ENCODE measurements around the gene TOGARAM1.

The TOGARAM1 gene

DNA sequence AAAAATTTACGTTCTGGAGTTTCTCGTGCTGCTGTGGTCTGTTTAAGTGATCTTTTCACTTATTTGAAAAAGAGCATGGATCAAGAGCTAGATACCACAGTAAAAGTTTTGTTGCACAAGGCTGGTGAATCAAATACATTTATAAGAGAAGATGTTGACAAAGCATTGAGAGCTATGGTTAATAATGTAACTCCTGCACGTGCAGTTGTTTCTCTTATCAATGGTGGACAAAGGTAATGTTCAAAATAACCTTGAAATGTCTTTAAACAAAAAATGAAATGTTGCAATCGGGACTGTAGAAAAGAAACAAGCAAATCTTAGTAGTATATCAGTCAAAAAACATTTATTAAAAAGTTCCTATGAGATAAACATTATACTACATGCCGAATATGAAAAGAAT, 82.6 kb downstream of the TOGARAM1 start:
- TF ChIP-seq, protein P1, sequence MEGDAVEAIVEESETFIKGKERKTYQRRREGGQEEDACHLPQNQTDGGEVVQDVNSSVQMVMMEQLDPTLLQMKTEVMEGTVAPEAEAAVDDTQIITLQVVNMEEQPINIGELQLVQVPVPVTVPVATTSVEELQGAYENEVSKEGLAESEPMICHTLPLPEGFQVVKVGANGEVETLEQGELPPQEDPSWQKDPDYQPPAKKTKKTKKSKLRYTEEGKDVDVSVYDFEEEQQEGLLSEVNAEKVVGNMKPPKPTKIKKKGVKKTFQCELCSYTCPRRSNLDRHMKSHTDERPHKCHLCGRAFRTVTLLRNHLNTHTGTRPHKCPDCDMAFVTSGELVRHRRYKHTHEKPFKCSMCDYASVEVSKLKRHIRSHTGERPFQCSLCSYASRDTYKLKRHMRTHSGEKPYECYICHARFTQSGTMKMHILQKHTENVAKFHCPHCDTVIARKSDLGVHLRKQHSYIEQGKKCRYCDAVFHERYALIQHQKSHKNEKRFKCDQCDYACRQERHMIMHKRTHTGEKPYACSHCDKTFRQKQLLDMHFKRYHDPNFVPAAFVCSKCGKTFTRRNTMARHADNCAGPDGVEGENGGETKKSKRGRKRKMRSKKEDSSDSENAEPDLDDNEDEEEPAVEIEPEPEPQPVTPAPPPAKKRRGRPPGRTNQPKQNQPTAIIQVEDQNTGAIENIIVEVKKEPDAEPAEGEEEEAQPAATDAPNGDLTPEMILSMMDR (IDR thresholded peaks at IDR 0.05; ENCODE audit: extremely low read depth, insufficient read depth, missing control alignments): no peak
- no peak for DNase-seq (ENCODE audit: low spot score)
- in situ Hi-C loops (cut with MboI; ENCODE audit: low pct_unique_long_range_greater_than_20kb, low sequenced_read_pairs, unreplicated experiment): no loop called here

GRCh38 chr14:45048385-45048784, 86.4 kb downstream of the TOGARAM1 start:
- in situ Hi-C loops (cut with MboI; ENCODE audit: low pct_unique_long_range_greater_than_20kb, low sequenced_read_pairs, unreplicated experiment): no loop called here
- no peak for DNase-seq (ENCODE audit: low spot score)
- TF ChIP-seq, protein P1 (IDR thresholded peaks at IDR 0.05; ENCODE audit: extremely low read depth, insufficient read depth, missing control alignments): no peak

- in situ Hi-C loops (cut with MboI; ENCODE audit: low pct_unique_long_range_greater_than_20kb, low sequenced_read_pairs, unreplicated experiment): no loop called here
- no peak for DNase-seq (ENCODE audit: low spot score)
- TF ChIP-seq, protein P1 (IDR thresholded peaks at IDR 0.05; ENCODE audit: extremely low read depth, insufficient read depth, missing control alignments): no peak
These were observed 89.2 kb downstream of the TOGARAM1 start for GRCh38 chr14:45051180-45051579.

DNA sequence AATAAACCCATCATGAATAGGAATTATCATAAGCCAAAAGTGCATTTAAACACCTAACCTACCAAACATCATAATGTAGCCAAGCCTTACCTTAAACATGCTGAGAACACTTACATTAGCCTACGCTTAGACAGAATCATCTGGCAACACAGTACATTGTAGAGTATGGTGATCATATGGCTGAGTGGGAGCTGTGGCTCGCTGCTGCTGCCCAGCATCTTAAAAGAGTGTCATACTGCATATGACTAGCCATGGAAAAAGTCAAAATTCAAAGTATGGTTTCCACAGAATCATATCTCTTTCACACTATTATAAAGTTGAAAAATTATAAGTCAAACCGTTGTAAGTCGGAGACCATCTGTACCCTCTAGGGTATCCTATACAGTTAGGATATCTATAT, 89.9 kb downstream of the TOGARAM1 start:
- DNase-seq (ENCODE audit: low spot score): no peak
- TF ChIP-seq, protein P1 (IDR thresholded peaks at IDR 0.05; ENCODE audit: extremely low read depth, insufficient read depth, missing control alignments): no peak
- in situ Hi-C loops (cut with MboI; ENCODE audit: low pct_unique_long_range_greater_than_20kb, low sequenced_read_pairs, unreplicated experiment): no loop called here

- in situ Hi-C loops (cut with MboI; ENCODE audit: low pct_unique_long_range_greater_than_20kb, low sequenced_read_pairs, unreplicated experiment): no loop called here
- no peak for DNase-seq (ENCODE audit: low spot score)
- TF ChIP-seq, protein P1 (IDR thresholded peaks at IDR 0.05; ENCODE audit: extremely low read depth, insufficient read depth, missing control alignments): no peak
These were observed 95.4 kb downstream of the TOGARAM1 start for GRCh38 chr14:45057349-45057748.

DNA sequence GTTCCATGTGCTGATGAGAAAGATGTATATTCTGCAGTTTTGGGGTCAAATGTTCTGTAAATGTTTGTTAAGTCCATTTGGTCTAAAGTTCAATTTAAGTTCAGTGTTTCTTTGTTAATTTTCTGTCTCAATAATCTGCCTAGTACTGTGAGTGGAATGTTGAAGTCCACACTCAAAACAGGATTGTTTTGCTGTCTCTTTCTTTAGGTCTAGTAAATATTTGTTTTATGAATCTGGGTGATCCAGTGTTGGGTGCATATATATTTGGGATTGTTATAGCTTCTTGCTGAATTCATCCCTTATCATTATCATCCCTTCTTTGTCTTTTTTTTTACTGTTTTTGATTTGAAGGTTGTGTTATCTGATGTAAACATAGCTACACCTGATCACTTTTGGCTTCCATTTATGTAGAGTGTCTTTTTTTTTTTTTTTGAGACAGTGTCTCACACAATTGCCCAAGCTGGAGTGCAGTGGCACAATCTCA, 95.9 kb downstream of the TOGARAM1 start:
- in situ Hi-C loops (cut with MboI; ENCODE audit: low pct_unique_long_range_greater_than_20kb, low sequenced_read_pairs, unreplicated experiment): no loop called here
- TF ChIP-seq, protein P1 (IDR thresholded peaks at IDR 0.05; ENCODE audit: extremely low read depth, insufficient read depth, missing control alignments): no peak
- DNase-seq (ENCODE audit: low spot score): no peak

DNA sequence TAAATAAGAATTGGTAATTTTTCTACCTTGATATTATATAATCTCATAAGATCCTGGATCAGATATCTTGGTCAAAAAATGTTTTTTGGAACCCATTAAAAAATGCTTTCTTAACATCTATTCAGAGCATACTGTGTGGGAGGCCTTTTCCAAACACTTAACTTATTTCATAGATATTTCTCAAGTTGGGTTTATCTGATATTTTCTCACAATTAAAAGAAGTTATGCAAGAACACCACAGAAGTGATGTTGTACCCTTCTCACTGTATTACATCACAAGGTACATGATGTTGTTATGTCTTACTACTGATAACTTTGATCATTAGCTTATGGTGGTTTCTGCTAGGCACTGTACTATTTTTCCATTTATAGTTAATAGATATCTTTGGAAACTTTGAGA, 98.6 kb downstream of the TOGARAM1 start:
- TF ChIP-seq, protein P1 (IDR thresholded peaks at IDR 0.05; ENCODE audit: extremely low read depth, insufficient read depth, missing control alignments): no peak
- no peak for DNase-seq (ENCODE audit: low spot score)
- in situ Hi-C loops (cut with MboI; ENCODE audit: low pct_unique_long_range_greater_than_20kb, low sequenced_read_pairs, unreplicated experiment): no loop called here
